ENCODE results near the gene ATXN2L. TPM values are rescaled to one million over a fixed set of nuclear protein-coding genes. Genes with fewer than 3 reads are reported as not detected.

The ATXN2L gene
- total and polyA plus RNA-seq, 2 experiments from 2014 or later = 134 to 192 TPM

GRCh38 chr16:28874406-28874805 lies 51.6 kb downstream of the ATXN2L start:
- peaks cover 4% of the 10 kb centered on the region; the same call in 1 of the 2 replicates for H3K36me3 ChIP-seq (ENCODE audit: insufficient read depth)
- peaks cover 12% of the 10 kb centered on the region for H3K27me3 Mint-ChIP-seq (ENCODE audit: insufficient read depth, low read depth, poor library complexity)

More at GRCh38 chr16:28874406-28874805, 51.6 kb downstream of the ATXN2L start:
- Histone ChIP-seq H3K4me2 (no peak overlapping the region), H3F3A (replicated peaks; ENCODE audit: low read depth) (0 out of 2 replicates have a peak, but pooled peaks cover 2% of the 10 kb centered on the region), H2AFZ (no peak overlapping the region), H3K4me3 (no peak overlapping the region), H3K4me1 (ENCODE audit: insufficient read depth) (peaks cover 22% of the 10 kb centered on the region; the same call in 1 of the 2 replicates), H4K20me1 (replicated peaks; ENCODE audit: insufficient read depth) (no peaks in the 10 kb centered on the region; the same call in 1 of the 2 replicates), H3K79me2 (replicated peaks; ENCODE audit: insufficient read depth) (no peaks in the 10 kb centered on the region), H3K9me2 (ENCODE audit: insufficient read depth) (no peaks in the 10 kb centered on the region), H3K27me3 (ENCODE audit: insufficient read depth) (peaks cover 8% of the 10 kb centered on the region; the same call in 1 of the 2 replicates), H3K27ac (ENCODE audit: low read depth) (no peak overlapping the region)
- H3K27ac Mint-ChIP-seq = no peak overlapping the region
- no peaks in the 10 kb centered on the region for H3K9me3 Mint-ChIP-seq
- H3K36me3 Mint-ChIP-seq (ENCODE audit: low read depth) = peaks cover 27% of the 10 kb centered on the region; the same call in 2 of the 3 replicates
- peaks cover 30% of the 10 kb centered on the region for H3K4me1 Mint-ChIP-seq
- DNase-seq (ENCODE audit: low spot score) = no peak
- TF ChIP-seq ZNF462 (CRISPR knock-in tag; IDR thresholded peaks at IDR 0.05) = no peak
- TF ChIP-seq REST (IDR thresholded peaks at IDR 0.05; ENCODE audit: unreplicated experiment) = no peak
- no peak for TF ChIP-seq EZH2 (IDR thresholded peaks at IDR 0.05; ENCODE audit: low read depth, unreplicated experiment)
- TF ChIP-seq STAT1 (IDR thresholded peaks at IDR 0.05; ENCODE audit: unreplicated experiment) = no peak
- no peak for TF ChIP-seq ETS1 (IDR thresholded peaks at IDR 0.05)
- TF ChIP-seq CREB1 (CRISPR knock-in tag; IDR thresholded peaks at IDR 0.05; ENCODE audit: low read depth) = no peak
- TF ChIP-seq, protein P1, sequence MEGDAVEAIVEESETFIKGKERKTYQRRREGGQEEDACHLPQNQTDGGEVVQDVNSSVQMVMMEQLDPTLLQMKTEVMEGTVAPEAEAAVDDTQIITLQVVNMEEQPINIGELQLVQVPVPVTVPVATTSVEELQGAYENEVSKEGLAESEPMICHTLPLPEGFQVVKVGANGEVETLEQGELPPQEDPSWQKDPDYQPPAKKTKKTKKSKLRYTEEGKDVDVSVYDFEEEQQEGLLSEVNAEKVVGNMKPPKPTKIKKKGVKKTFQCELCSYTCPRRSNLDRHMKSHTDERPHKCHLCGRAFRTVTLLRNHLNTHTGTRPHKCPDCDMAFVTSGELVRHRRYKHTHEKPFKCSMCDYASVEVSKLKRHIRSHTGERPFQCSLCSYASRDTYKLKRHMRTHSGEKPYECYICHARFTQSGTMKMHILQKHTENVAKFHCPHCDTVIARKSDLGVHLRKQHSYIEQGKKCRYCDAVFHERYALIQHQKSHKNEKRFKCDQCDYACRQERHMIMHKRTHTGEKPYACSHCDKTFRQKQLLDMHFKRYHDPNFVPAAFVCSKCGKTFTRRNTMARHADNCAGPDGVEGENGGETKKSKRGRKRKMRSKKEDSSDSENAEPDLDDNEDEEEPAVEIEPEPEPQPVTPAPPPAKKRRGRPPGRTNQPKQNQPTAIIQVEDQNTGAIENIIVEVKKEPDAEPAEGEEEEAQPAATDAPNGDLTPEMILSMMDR (conservative IDR thresholded peaks at IDR 0.05; ENCODE audit: low read depth in 2 of 2) = no peak
- TF ChIP-seq POLR2AphosphoS5 (IDR thresholded peaks at IDR 0.05; ENCODE audit: low read depth) = no peak
- TF ChIP-seq EZH2phosphoT487 (IDR thresholded peaks at IDR 0.05; ENCODE audit: unreplicated experiment) = no peak
- no peak for TF ChIP-seq JUNB (IDR thresholded peaks at IDR 0.05; ENCODE audit: unreplicated experiment)
- TF ChIP-seq ZNF114 (CRISPR knock-in tag; IDR thresholded peaks at IDR 0.05) = no peak
- TF ChIP-seq NANOG (IDR thresholded peaks at IDR 0.05; ENCODE audit: borderline replicate concordance) = no peak
- TF ChIP-seq ZNF331 (CRISPR knock-in tag; IDR thresholded peaks at IDR 0.05; ENCODE audit: low read depth) = no peak
- no peak for ATAC-seq
- no peak overlapping the region for H3K4me3 Mint-ChIP-seq

Measured in GM23338 (cell line).